H9 (cell line): ENCODE measurements around the gene CAV2. TPM values are rescaled to one million over a fixed set of nuclear protein-coding genes. Genes with fewer than 3 reads are reported as not detected.

Experiments
- DNase-seq: peaks from one replicate; pipeline ENCODE4 v3.0.0-alpha.2; 2017
- H2AFZ ChIP-seq: one replicate; pipeline ENCODE4 v1.6.1; 2013; ENCODE audit warnings: mild to moderate bottlenecking, low read length, control low read depth, moderate library complexity
- H2AK5ac ChIP-seq: 2 replicates; pipeline ENCODE4 v1.6.1; 2013; ENCODE audit warnings: low read length, control low read depth, mixed read lengths; ENCODE audit not compliant: insufficient read length
- H2BK120ac ChIP-seq: one replicate; pipeline ENCODE4 v1.6.1; 2013; ENCODE audit warnings: low read depth, mild to moderate bottlenecking, low read length, control low read depth, inconsistent platforms; ENCODE audit not compliant: poor library complexity, severe bottlenecking
- H2BK12ac ChIP-seq: 2 replicates; pipeline ENCODE4 v1.6.1; 2013; ENCODE audit warnings: low read length, control low read depth, mixed read lengths, low read depth; ENCODE audit not compliant: insufficient read length
- H2BK15ac ChIP-seq: 2 replicates; pipeline ENCODE4 v1.6.1; 2013; ENCODE audit warnings: low read depth, low read length, control low read depth
- H2BK20ac ChIP-seq: one replicate; pipeline ENCODE4 v1.6.1; 2013; ENCODE audit warnings: low read depth, mild to moderate bottlenecking, low read length, control low read depth, inconsistent platforms; ENCODE audit not compliant: poor library complexity, severe bottlenecking
- H2BK5ac ChIP-seq: 2 replicates; pipeline ENCODE4 v1.6.1; 2013; ENCODE audit warnings: low read length, control low read depth, mixed read lengths; ENCODE audit not compliant: insufficient read length
- H3K14ac ChIP-seq: 2 replicates; pipeline ENCODE4 v1.6.1; 2013; ENCODE audit warnings: low read length, control low read depth; ENCODE audit not compliant: insufficient read depth
- H3K18ac ChIP-seq: 2 replicates; pipeline ENCODE4 v1.6.1; 2013; ENCODE audit warnings: low read depth, mild to moderate bottlenecking, mixed read lengths, low read length, control low read depth; ENCODE audit not compliant: insufficient read length
- H3K23ac ChIP-seq: 2 replicates; pipeline ENCODE4 v1.6.1; 2013; ENCODE audit warnings: low read length, control low read depth, mixed read lengths, low read depth; ENCODE audit not compliant: insufficient read length
- H3K23me2 ChIP-seq: 2 replicates; pipeline ENCODE4 v1.6.1; 2013; ENCODE audit warnings: low read depth, mild to moderate bottlenecking, mixed read lengths, low read length, control low read depth; ENCODE audit not compliant: insufficient read length, poor library complexity, severe bottlenecking
- H3K27ac ChIP-seq: 2 replicates; pipeline ENCODE4 v1.5.1; 2013; ENCODE audit warnings: low read length, control low read depth, mixed read lengths, low read depth; ENCODE audit not compliant: insufficient read length
- H3K27me3 ChIP-seq: 2 replicates; pipeline ENCODE4 v1.6.1; 2013; ENCODE audit warnings: low read length, control low read depth, inconsistent platforms; ENCODE audit not compliant: insufficient read depth
- H3K4ac ChIP-seq: 2 replicates; pipeline ENCODE4 v1.6.1; 2013; ENCODE audit warnings: low read depth, mild to moderate bottlenecking, control low read depth, inconsistent platforms, low read length, moderate library complexity
- H3K4me1 ChIP-seq: 2 replicates; pipeline ENCODE4 v1.6.1; 2013; ENCODE audit warnings: low read length, control low read depth, inconsistent platforms; ENCODE audit not compliant: insufficient read depth
- H3K4me2 ChIP-seq: 2 replicates; pipeline ENCODE4 v1.6.1; 2013; ENCODE audit warnings: low read length, control low read depth, mixed read lengths; ENCODE audit not compliant: insufficient read length, insufficient read depth
- H3K56ac ChIP-seq: 2 replicates; pipeline ENCODE4 v1.6.1; 2013; ENCODE audit warnings: low read depth, mild to moderate bottlenecking, mixed read lengths, low read length, control low read depth; ENCODE audit not compliant: insufficient read length
- H3K79me1 ChIP-seq: 2 replicates; pipeline ENCODE4 v1.6.1; 2013; ENCODE audit warnings: low read depth, mild to moderate bottlenecking, moderate library complexity, low read length, control low read depth, inconsistent platforms; ENCODE audit not compliant: insufficient read depth, poor library complexity, severe bottlenecking
- H3K79me2 ChIP-seq: 2 replicates; pipeline ENCODE4 v1.6.1; 2013; ENCODE audit warnings: low read length, control low read depth, inconsistent platforms; ENCODE audit not compliant: insufficient read depth
- H3K9ac ChIP-seq: 2 replicates; pipeline ENCODE4 v1.6.1; 2013; ENCODE audit warnings: low read length, control low read depth, mixed read lengths; ENCODE audit not compliant: insufficient read length; ENCODE audit errors: extremely low read depth
- H3K9me3 ChIP-seq: one replicate; pipeline ENCODE4 v1.6.1; 2013; ENCODE audit warnings: low read depth, low read length, inconsistent platforms; ENCODE audit not compliant: control insufficient read depth
- H3T11ph ChIP-seq: one replicate; pipeline ENCODE4 v1.6.1; 2013; ENCODE audit warnings: mild to moderate bottlenecking, low read length, control low read depth, inconsistent platforms
- H4K20me1 ChIP-seq: one replicate; pipeline ENCODE4 v1.6.1; 2013; ENCODE audit not compliant: control insufficient read depth, insufficient read length, insufficient read depth
- H4K5ac ChIP-seq: 2 replicates; pipeline ENCODE4 v1.6.1; 2013; ENCODE audit warnings: low read depth, mild to moderate bottlenecking, mixed read lengths, low read length, control low read depth; ENCODE audit not compliant: insufficient read length
- H4K8ac ChIP-seq: replicated peaks from 2 replicates; pipeline ENCODE4 v1.6.1; 2013; ENCODE audit warnings: low read length, control low read depth, mixed read lengths, low read depth; ENCODE audit not compliant: insufficient read length
- H4K91ac ChIP-seq: 2 replicates; pipeline ENCODE4 v1.6.1; 2013; ENCODE audit warnings: low read depth, mild to moderate bottlenecking, moderate library complexity, mixed read lengths, low read length, control low read depth; ENCODE audit not compliant: insufficient read length
- H3K27ac Mint-ChIP-seq, 3 experiments: 2 replicates in 2 of 3; 3 replicates in 1 of 3; pipeline ENCODE4 v1.8.0; 2020 to 2021; ENCODE audit warnings: mixed read lengths in 3 of 3, mild to moderate bottlenecking in 1 of 3, moderate library complexity in 1 of 3
- H3K27me3 Mint-ChIP-seq: 2 replicates; pipeline ENCODE4 v1.8.0; 2021; ENCODE audit warnings: low read depth, mild to moderate bottlenecking, moderate library complexity, mixed read lengths
- H3K36me3 Mint-ChIP-seq, 3 experiments: 2 replicates in 2 of 3; 3 replicates in 1 of 3; pipeline ENCODE4 v1.8.0; 2020 to 2021; ENCODE audit warnings: low read depth in 3 of 3, mixed read lengths in 3 of 3; ENCODE audit not compliant: insufficient read depth in 1 of 3
- H3K4me1 Mint-ChIP-seq, 2 experiments: 2 replicates each; pipeline ENCODE4 v1.8.0; 2020; ENCODE audit warnings: mixed read lengths in 2 of 2
- H3K4me3 Mint-ChIP-seq, 2 experiments: 2 replicates in 1 of 2; 3 replicates in 1 of 2; pipeline ENCODE4 v1.8.0; 2020 to 2021; ENCODE audit warnings: mild to moderate bottlenecking in 2 of 2, mixed read lengths in 2 of 2, moderate library complexity in 1 of 2
- H3K9me3 Mint-ChIP-seq, 2 experiments: 2 replicates in 1 of 2; 3 replicates in 1 of 2; pipeline ENCODE4 v1.8.0; 2020; ENCODE audit warnings: mild to moderate bottlenecking in 2 of 2, mixed read lengths in 2 of 2, moderate library complexity in 1 of 2
- WGBS: extraction: QIAGEN DNeasy Blood & Tissue Kit; methylation state at CpG from one replicate; pipeline ENCODE4 v1.1.7; 2013; ENCODE audit warnings: missing lambda C conversion rate, low lambda C conversion rate, mixed read lengths; ENCODE audit not compliant: insufficient read length; ENCODE audit errors: extremely low coverage; 5-methylcytosine and 5-hydroxymethylcytosine counted together
- total RNA-seq: library from RNA; stranded (reverse); gene quantifications from 2 replicates; pipeline ENCODE4 v1.2.1, GENCODE V29; 2021
- TF ChIP-seq, protein P1 (sequence below): fragments of 200-600 bp; sonication (generic); conservative IDR thresholded peaks from 3 replicates; pipeline ENCODE4 v1.8.0; 2021; ENCODE audit warnings: antibody characterized with exemption, mild to moderate bottlenecking

Gene CAV2
- total RNA-seq, 1 experiment from 2014 or later: 3.7 TPM

DNA sequence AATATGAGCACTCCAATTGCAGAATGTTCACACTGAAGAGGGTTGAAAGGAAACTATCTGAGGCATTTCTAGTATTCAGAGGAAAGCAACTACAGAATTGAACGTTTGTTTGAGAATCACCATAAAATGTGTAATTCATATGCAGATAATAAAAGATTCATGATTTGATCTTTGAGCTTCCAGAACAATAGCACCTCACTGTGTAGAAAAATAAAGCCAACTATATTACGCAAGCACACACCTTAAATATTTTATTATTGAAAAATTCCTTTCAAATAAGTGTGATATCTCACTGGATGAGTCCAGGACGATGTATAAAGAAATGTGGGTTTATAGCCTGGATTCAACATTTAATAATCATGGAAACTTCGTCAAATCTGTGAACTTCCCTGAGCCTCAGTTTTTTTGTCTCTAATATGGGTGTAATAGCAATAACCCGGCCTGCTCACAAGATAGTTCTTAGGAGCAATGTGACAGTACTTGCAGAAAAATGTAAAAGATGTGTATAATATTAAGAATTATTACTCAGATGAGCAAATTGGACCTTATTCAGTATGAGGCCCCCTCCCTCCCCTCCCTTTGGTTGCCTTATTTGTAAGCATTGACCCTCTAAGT lies 11.5 kb upstream of the CAV2 start:
- H3K23ac ChIP-seq: no peak overlapping the region
- no peaks in the 10 kb centered on the region for H3K27me3 ChIP-seq
- no peak overlapping the region for H4K8ac ChIP-seq
- H3K79me1 ChIP-seq: no peaks in the 10 kb centered on the region
- no peak overlapping the region for H2BK20ac ChIP-seq
- no peak overlapping the region for H3K56ac ChIP-seq
- no peak overlapping the region for H3K27ac Mint-ChIP-seq
- DNase-seq: no peak
- H2AK5ac ChIP-seq: no peak overlapping the region
- H3K9me3 ChIP-seq: no peaks in the 10 kb centered on the region
- TF ChIP-seq, protein P1, sequence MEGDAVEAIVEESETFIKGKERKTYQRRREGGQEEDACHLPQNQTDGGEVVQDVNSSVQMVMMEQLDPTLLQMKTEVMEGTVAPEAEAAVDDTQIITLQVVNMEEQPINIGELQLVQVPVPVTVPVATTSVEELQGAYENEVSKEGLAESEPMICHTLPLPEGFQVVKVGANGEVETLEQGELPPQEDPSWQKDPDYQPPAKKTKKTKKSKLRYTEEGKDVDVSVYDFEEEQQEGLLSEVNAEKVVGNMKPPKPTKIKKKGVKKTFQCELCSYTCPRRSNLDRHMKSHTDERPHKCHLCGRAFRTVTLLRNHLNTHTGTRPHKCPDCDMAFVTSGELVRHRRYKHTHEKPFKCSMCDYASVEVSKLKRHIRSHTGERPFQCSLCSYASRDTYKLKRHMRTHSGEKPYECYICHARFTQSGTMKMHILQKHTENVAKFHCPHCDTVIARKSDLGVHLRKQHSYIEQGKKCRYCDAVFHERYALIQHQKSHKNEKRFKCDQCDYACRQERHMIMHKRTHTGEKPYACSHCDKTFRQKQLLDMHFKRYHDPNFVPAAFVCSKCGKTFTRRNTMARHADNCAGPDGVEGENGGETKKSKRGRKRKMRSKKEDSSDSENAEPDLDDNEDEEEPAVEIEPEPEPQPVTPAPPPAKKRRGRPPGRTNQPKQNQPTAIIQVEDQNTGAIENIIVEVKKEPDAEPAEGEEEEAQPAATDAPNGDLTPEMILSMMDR: no peak
- H3K4me1 Mint-ChIP-seq: no peaks in the 10 kb centered on the region
- H4K20me1 ChIP-seq: no peaks in the 10 kb centered on the region
- H3K4me2 ChIP-seq: no peak overlapping the region
- no peak overlapping the region for H3K4ac ChIP-seq
- no peak overlapping the region for H4K5ac ChIP-seq
- no peak overlapping the region for H2BK12ac ChIP-seq
- H2BK5ac ChIP-seq: no peak overlapping the region
- no peak overlapping the region for H4K91ac ChIP-seq
- no peaks in the 10 kb centered on the region; the same call in 1 of the 2 replicates for H3K27me3 Mint-ChIP-seq
- no peak overlapping the region for H3K9ac ChIP-seq
- WGBS: no CpG with 5 or more reads among the region's 5 CpGs
- H2AFZ ChIP-seq: no peak overlapping the region
- H3K27ac ChIP-seq: no peak overlapping the region
- no peak overlapping the region for H3T11ph ChIP-seq
- no peaks in the 10 kb centered on the region for H3K4me1 ChIP-seq
- H2BK15ac ChIP-seq: no peak overlapping the region
- H2BK120ac ChIP-seq: no peak overlapping the region
- no peaks in the 10 kb centered on the region for H3K23me2 ChIP-seq
- no peaks in the 10 kb centered on the region for H3K9me3 Mint-ChIP-seq
- H3K14ac ChIP-seq: no peak overlapping the region
- H3K36me3 Mint-ChIP-seq: no peaks in the 10 kb centered on the region
- no peak overlapping the region for H3K18ac ChIP-seq
- H3K4me3 Mint-ChIP-seq: no peak overlapping the region
- H3K79me2 ChIP-seq: no peaks in the 10 kb centered on the region
